SK-N-SH (cell line): ENCODE results near the gene SRD5A1. TPM values are rescaled to one million over a fixed set of nuclear protein-coding genes. Genes with fewer than 3 reads are reported as not detected.

Experiments used
- CTCF ChIA-PET: fragments of 300-600, 350-600 bp; formaldehyde crosslinking; extraction: SDS; loops from one replicate; lab custom pipeline; 2021; lab: Yijun Ruan, JAX
- POLR2A ChIA-PET: fragments of 350-600 bp; sonication (Branson Sonifier 250); formaldehyde crosslinking; extraction: SDS; loops from one replicate; lab custom pipeline; 2020; ENCODE audit warnings: antibody characterized with exemption, inconsistent platforms; lab: Yijun Ruan, JAX
- DNase-seq: peaks from one replicate; pipeline ENCODE4 v3.0.0; 2012
- H2AFZ ChIP-seq: fragments of 200-600 bp; sonication (generic); 2 replicates; pipeline ENCODE4 v1.8.1; 2016; ENCODE audit warnings: antibody characterized with exemption, mild to moderate bottlenecking, low read depth
- H3F3A ChIP-seq: fragments of 200-600 bp; sonication (generic); replicated peaks from 2 replicates; pipeline ENCODE3; 2016; ENCODE audit warnings: antibody characterized with exemption, mild to moderate bottlenecking; ENCODE audit not compliant: insufficient read depth
- H3K27ac ChIP-seq, 2 experiments: fragments of 200-500 bp in 1 of 2; fragments of 200-600 bp in 1 of 2; sonication (Bioruptor generic) in 1 of 2; sonication (generic), shearing (Covaris generic) in 1 of 2; 2 replicates each; pipeline versions ENCODE4 v1.5.1 to v1.6.1; 2014 to 2016; ENCODE audit warnings: low read depth in 2 of 2, inconsistent platforms in 1 of 2, low read length in 1 of 2, mild to moderate bottlenecking in 1 of 2, mixed read lengths in 1 of 2
- H3K27me3 ChIP-seq: fragments of 200-600 bp; sonication (generic), shearing (Covaris generic); 2 replicates; pipeline ENCODE4 v1.6.1; 2016; ENCODE audit warnings: mixed run types; ENCODE audit not compliant: insufficient read depth
- H3K36me3 ChIP-seq, 2 experiments: fragments of 200-500 bp in 1 of 2; fragments of 200-600 bp in 1 of 2; sonication (Bioruptor generic) in 1 of 2; sonication (generic) in 1 of 2; replicated peaks in 1 of 2; 2 replicates each; pipeline versions ENCODE3 to v1.5.1; 2014 to 2016; ENCODE audit warnings: low read length in 1 of 2, mild to moderate bottlenecking in 1 of 2; ENCODE audit not compliant: insufficient read depth in 2 of 2, control insufficient read depth in 1 of 2
- H3K4me1 ChIP-seq, 2 experiments: fragments of 200-500 bp in 1 of 2; fragments of 200-600 bp in 1 of 2; sonication (Bioruptor generic) in 1 of 2; sonication (generic), shearing (Covaris generic) in 1 of 2; 2 replicates each; pipeline versions ENCODE4 v1.5.1 to v1.6.1; 2014 to 2016; ENCODE audit warnings: low read depth in 1 of 2, low read length in 1 of 2, mixed run types in 1 of 2; ENCODE audit not compliant: insufficient read depth in 2 of 2, control insufficient read depth in 1 of 2
- H3K4me2 ChIP-seq: fragments of 200-600 bp; sonication (generic), shearing (Covaris generic); 2 replicates; pipeline ENCODE4 v1.6.1; 2017; ENCODE audit warnings: mixed run types
- H3K4me3 ChIP-seq, 2 experiments: fragments of 200-500 bp in 1 of 2; fragments of 200-600 bp in 1 of 2; sonication (Bioruptor generic) in 1 of 2; sonication (generic), shearing (Covaris generic) in 1 of 2; 2 replicates each; pipeline versions ENCODE4 v1.5.1 to v1.8.1; 2014 to 2016; ENCODE audit warnings: low read depth in 2 of 2, inconsistent platforms in 1 of 2, low read length in 1 of 2, mild to moderate bottlenecking in 1 of 2, mixed read lengths in 1 of 2, moderate library complexity in 1 of 2
- H3K79me2 ChIP-seq: fragments of 200-600 bp; sonication (generic); 2 replicates; pipeline ENCODE4 v1.8.1; 2017; ENCODE audit warnings: mild to moderate bottlenecking; ENCODE audit not compliant: insufficient read depth
- H3K9ac ChIP-seq: fragments of 200-600 bp; sonication (generic); 2 replicates; pipeline ENCODE4 v1.6.1; 2017; ENCODE audit warnings: mixed run types
- H3K9me2 ChIP-seq: fragments of 200-600 bp; sonication (generic); 2 replicates; pipeline ENCODE4 v1.6.1; 2017; ENCODE audit warnings: mixed run types
- H3K9me3 ChIP-seq: fragments of 200-600 bp; sonication (generic); 2 replicates; pipeline ENCODE4 v1.6.1; 2017; ENCODE audit warnings: mixed run types, mild to moderate bottlenecking, moderate library complexity
- H4K20me1 ChIP-seq: fragments of 200-600 bp; sonication (generic); 2 replicates; pipeline ENCODE4 v1.6.1; 2017; ENCODE audit warnings: mild to moderate bottlenecking, mixed run types; ENCODE audit not compliant: insufficient read depth
- CTCF ChIP-seq: fragments of 200-600 bp; sonication (generic); IDR thresholded peaks from 2 replicates; pipeline ENCODE4 v1.6.1; 2017; ENCODE audit warnings: antibody characterized with exemption, mild to moderate bottlenecking, moderate library complexity
- ELF1 ChIP-seq: IDR thresholded peaks from 2 replicates; pipeline ENCODE4 v1.4.0; 2012
- EP300 ChIP-seq, 2 experiments: IDR thresholded peaks; 2 replicates each; pipeline versions ENCODE4 v1.4.0 to v1.6.1; 2012; ENCODE audit warnings: borderline replicate concordance in 1 of 2, low read depth in 1 of 2, low read length in 1 of 2
- FOXM1 ChIP-seq: IDR thresholded peaks from 2 replicates; pipeline ENCODE4 v1.4.0; 2012; ENCODE audit warnings: low read depth, mild to moderate bottlenecking
- MXI1 ChIP-seq: IDR thresholded peaks from 2 replicates; pipeline ENCODE4 v1.6.1; 2012; ENCODE audit warnings: mild to moderate bottlenecking, low read depth, low read length, improper control_type of control experiment
- RFX5 ChIP-seq: IDR thresholded peaks from 2 replicates; pipeline ENCODE4 v1.6.1; 2012; ENCODE audit warnings: mild to moderate bottlenecking, improper control_type of control experiment, low read length
- RXRA ChIP-seq: IDR thresholded peaks from 2 replicates; pipeline ENCODE4 v1.4.0; 2012; ENCODE audit warnings: low read depth, mild to moderate bottlenecking, borderline replicate concordance
- SIN3A ChIP-seq: IDR thresholded peaks from 2 replicates; pipeline ENCODE4 v1.6.1; 2012; ENCODE audit warnings: low read depth, mild to moderate bottlenecking, low read length, moderate library complexity, borderline replicate concordance
- SMC3 ChIP-seq: IDR thresholded peaks from 2 replicates; pipeline ENCODE4 v1.6.1; 2012; ENCODE audit warnings: low read depth, low read length, improper control_type of control experiment
- TAF1 ChIP-seq: IDR thresholded peaks from 2 replicates; pipeline ENCODE4 v1.6.1; 2012; ENCODE audit warnings: low read depth, mild to moderate bottlenecking, low read length, moderate library complexity, borderline replicate concordance
- USF2 ChIP-seq: fragments of 150-350 bp; IDR thresholded peaks from 2 replicates; pipeline ENCODE4 v1.6.1; 2017; ENCODE audit warnings: antibody characterized with exemption, low read length, low read depth, borderline replicate concordance
- YY1 ChIP-seq: IDR thresholded peaks from 2 replicates; pipeline ENCODE4 v1.4.0; 2012; ENCODE audit warnings: low read depth, mild to moderate bottlenecking
- ZBTB33 ChIP-seq: IDR thresholded peaks from 2 replicates; pipeline ENCODE4 v1.4.0; 2012; ENCODE audit warnings: low read depth, borderline replicate concordance
- WGBS: methylation state at CpG from one replicate; pipeline ENCODE4 v1.1.6; 2017; ENCODE audit warnings: low lambda C conversion rate; 5-methylcytosine and 5-hydroxymethylcytosine counted together
- polyA plus RNA-seq, 3 experiments: library from polyadenylated mRNA; depleted of rRNA; stranded (reverse); fragments of >200 nt; gene quantifications; 2 replicates each; pipeline ENCODE4 v1.2.3, GENCODE V29; 2012
- TF ChIP-seq, protein P1 (sequence below): IDR thresholded peaks from 2 replicates; pipeline ENCODE4 v1.4.0; 2012; ENCODE audit warnings: low read depth
- TF ChIP-seq, protein P2 (sequence below): IDR thresholded peaks from 2 replicates; pipeline ENCODE4 v1.6.1; 2012; ENCODE audit warnings: mild to moderate bottlenecking, low read depth, low read length, moderate library complexity

The SRD5A1 gene
- polyA plus RNA-seq, 1 of the 3 experiments (the other 2 are of a cell fraction), result 24.0 TPM

DNA sequence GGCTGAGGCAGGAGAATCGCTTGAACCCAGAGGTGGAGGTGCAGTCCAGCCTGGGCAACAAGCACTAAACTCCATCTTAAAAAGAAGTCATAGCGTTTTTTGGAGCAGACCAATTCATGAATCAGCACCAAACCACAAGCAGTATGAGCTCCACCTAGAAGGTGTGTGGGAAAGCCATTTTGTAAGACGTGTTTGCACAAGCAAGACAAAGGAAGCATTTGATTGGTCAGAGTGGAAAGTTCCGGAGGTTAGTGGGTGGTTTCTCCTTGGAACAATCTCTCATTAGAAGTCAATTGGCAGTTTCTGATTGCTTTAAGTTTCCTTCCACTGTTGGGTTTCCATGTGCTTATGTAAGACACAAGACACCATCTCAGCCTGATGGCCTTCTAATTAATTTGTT, 5.0 kb downstream of the SRD5A1 start:
- 66% methylated on average over 3 of the region's 4 CpGs for WGBS
- no peak for TF ChIP-seq ELF1
- TF ChIP-seq, protein P1, sequence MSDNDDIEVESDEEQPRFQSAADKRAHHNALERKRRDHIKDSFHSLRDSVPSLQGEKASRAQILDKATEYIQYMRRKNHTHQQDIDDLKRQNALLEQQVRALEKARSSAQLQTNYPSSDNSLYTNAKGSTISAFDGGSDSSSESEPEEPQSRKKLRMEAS, result no peak
- no peak for TF ChIP-seq SIN3A
- TF ChIP-seq CTCF, result no peak
- no peak for TF ChIP-seq YY1
- TF ChIP-seq FOXM1, result no peak
- TF ChIP-seq RFX5, result no peak
- TF ChIP-seq USF2, result no peak
- no peak for TF ChIP-seq ZBTB33
- no peak for TF ChIP-seq SMC3
- TF ChIP-seq MXI1, result no peak
- 0 out of 2 replicates have a peak, but pooled peaks cover 8% of the 10 kb centered on the region for H4K20me1 ChIP-seq
- H3K79me2 ChIP-seq, result peaks cover 79% of the 10 kb centered on the region
- peaks cover 5 to 19% of the 10 kb centered on the region in 2 experiments; a peak in 2 of 4 replicates for H3K4me1 ChIP-seq
- ChIA-PET POLR2A (no interaction called here), CTCF (interaction anchor here (0.7 kb wide), 1 partner anchor 68 kb away, joined by 3 read pairs; no protein-coding TSS in a partner anchor)
- H2AFZ ChIP-seq, result no peak overlapping the region
- H3K36me3 ChIP-seq, result no peaks in the 10 kb centered on the region
- no peak for DNase-seq
- H3K4me3 ChIP-seq, result no peak overlapping the region
- no peak overlapping the region for H3K9ac ChIP-seq
- H3F3A ChIP-seq, result no peaks in the 10 kb centered on the region
- H3K27ac ChIP-seq, result no peak overlapping the region
- no peaks in the 10 kb centered on the region for H3K9me2 ChIP-seq
- no peaks in the 10 kb centered on the region for H3K9me3 ChIP-seq
- H3K4me2 ChIP-seq, result no peak overlapping the region
- no peaks in the 10 kb centered on the region for H3K27me3 ChIP-seq

DNA sequence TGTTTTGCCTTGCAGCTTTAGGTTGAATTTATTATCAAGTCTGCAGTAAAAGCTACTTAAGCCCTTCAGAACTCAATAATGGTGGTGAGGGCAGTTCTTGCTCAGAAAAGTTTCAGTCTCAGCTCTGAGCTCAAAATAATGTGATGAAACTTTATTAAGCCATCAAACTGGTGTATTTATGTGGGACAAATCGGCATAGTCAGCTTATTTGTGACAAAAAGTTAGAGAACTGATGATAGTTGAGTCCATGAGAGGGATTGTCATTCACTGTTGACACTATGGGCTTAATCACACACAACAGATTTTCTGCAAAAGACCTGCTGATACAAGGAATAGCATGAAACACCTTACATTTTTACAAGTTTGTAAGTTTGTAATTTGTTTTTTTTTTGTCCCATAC, 9.4 kb downstream of the SRD5A1 start:
- Histone ChIP-seq H3K27me3 (no peaks in the 10 kb centered on the region), H3K36me3 (peaks cover 8 to 9% of the 10 kb centered on the region in 2 experiments), H4K20me1 (0 out of 2 replicates have a peak, but pooled peaks cover 8% of the 10 kb centered on the region), H3K4me2 (no peak overlapping the region), H3K4me3 (no peak overlapping the region), H3K9ac (no peak overlapping the region), H3K79me2 (peaks cover 80% of the 10 kb centered on the region; the same call in 1 of the 2 replicates), H3K9me3 (no peaks in the 10 kb centered on the region), H3F3A (no peaks in the 10 kb centered on the region), H3K4me1 (peaks cover 0 to 6% of the 10 kb centered on the region in 2 experiments; a peak in 2 of 4 replicates), H3K27ac (no peak overlapping the region), H2AFZ (no peak overlapping the region), H3K9me2 (no peaks in the 10 kb centered on the region)
- ChIA-PET POLR2A (no interaction called here), CTCF (interaction anchor here (1.3 kb wide), 1 partner anchor 58 kb away, joined by 4 read pairs; no protein-coding TSS in a partner anchor)
- DNase-seq, result no peak
- WGBS, result 93% methylated on average over 1 of the region's 1 CpG
- TF ChIP-seq, protein P2, sequence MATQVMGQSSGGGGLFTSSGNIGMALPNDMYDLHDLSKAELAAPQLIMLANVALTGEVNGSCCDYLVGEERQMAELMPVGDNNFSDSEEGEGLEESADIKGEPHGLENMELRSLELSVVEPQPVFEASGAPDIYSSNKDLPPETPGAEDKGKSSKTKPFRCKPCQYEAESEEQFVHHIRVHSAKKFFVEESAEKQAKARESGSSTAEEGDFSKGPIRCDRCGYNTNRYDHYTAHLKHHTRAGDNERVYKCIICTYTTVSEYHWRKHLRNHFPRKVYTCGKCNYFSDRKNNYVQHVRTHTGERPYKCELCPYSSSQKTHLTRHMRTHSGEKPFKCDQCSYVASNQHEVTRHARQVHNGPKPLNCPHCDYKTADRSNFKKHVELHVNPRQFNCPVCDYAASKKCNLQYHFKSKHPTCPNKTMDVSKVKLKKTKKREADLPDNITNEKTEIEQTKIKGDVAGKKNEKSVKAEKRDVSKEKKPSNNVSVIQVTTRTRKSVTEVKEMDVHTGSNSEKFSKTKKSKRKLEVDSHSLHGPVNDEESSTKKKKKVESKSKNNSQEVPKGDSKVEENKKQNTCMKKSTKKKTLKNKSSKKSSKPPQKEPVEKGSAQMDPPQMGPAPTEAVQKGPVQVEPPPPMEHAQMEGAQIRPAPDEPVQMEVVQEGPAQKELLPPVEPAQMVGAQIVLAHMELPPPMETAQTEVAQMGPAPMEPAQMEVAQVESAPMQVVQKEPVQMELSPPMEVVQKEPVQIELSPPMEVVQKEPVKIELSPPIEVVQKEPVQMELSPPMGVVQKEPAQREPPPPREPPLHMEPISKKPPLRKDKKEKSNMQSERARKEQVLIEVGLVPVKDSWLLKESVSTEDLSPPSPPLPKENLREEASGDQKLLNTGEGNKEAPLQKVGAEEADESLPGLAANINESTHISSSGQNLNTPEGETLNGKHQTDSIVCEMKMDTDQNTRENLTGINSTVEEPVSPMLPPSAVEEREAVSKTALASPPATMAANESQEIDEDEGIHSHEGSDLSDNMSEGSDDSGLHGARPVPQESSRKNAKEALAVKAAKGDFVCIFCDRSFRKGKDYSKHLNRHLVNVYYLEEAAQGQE, result no peak
- no peak for TF ChIP-seq EP300 (IDR thresholded peaks at IDR 0.05; ENCODE audit: borderline replicate concordance in 1 of 2, low read depth in 1 of 2, low read length in 1 of 2)
- no peak for TF ChIP-seq TAF1
- TF ChIP-seq RXRA, result no peak
- TF ChIP-seq SMC3, result no peak
- TF ChIP-seq YY1, result no peak
